Left lung (tissue), 10 donors: ENCODE measurements around the gene ADAMTS12. TPM values are rescaled to one million over a fixed set of nuclear protein-coding genes. Genes with fewer than 3 reads are reported as not detected.

Experiments used
- ATAC-seq: fragments of 200-7000 bp; cut with Tn5 transposase; one replicate; pipeline ENCODE4 v1.9.1; 2020; ENCODE audit warnings: moderate library complexity
- DNase-seq, 4 donors: peaks; one replicate each; pipeline ENCODE4 v3.0.0-alpha.2; 2013 to 2020
- H3K27ac ChIP-seq, 2 donors: fragments of 200-600 bp; sonication (generic) in 1 of 2; one replicate each; pipeline versions ENCODE4 v1.5.0 to v1.8.0; 2020 to 2021
- H3K27me3 ChIP-seq, 2 donors: fragments of 200-600 bp; sonication (generic) in 1 of 2; one replicate each; pipeline versions ENCODE4 v1.5.0 to v1.8.0; 2020 to 2021
- H3K36me3 ChIP-seq, 2 donors: fragments of 200-600 bp; sonication (generic) in 1 of 2; one replicate each; pipeline versions ENCODE4 v1.5.0 to v1.8.0; 2020 to 2021
- H3K4me1 ChIP-seq, 2 donors: fragments of 200-600 bp; one replicate each; pipeline ENCODE4 v1.8.0; 2021
- H3K4me3 ChIP-seq, 2 donors: fragments of 200-600 bp; sonication (generic) in 1 of 2; one replicate each; pipeline versions ENCODE4 v1.5.0 to v1.8.0; 2020 to 2021; ENCODE audit warnings: mild to moderate bottlenecking in 1 of 2
- H3K9me3 ChIP-seq, 2 donors: fragments of 200-600 bp; sonication (generic) in 1 of 2; one replicate each; pipeline versions ENCODE4 v1.5.0 to v1.8.0; 2020 to 2021
- CTCF ChIP-seq, 2 donors: fragments of 200-600 bp; sonication (generic) in 1 of 2; IDR thresholded peaks; one replicate each; pipeline versions ENCODE4 v1.5.0 to v1.8.0; 2021; ENCODE audit warnings: antibody characterized with exemption in 2 of 2
- intact Hi-C, 2 donors: fragments of 100-400 bp; cut with DNase I; formaldehyde crosslinking; loops; one replicate each; pipeline versions ENCODE4 v1.11.2 to v1.14.2; 2022
- polyA plus RNA-seq, 6 donors: library from polyadenylated mRNA; unstranded; fragments of 120-200 nt; gene quantifications; one replicate each; pipeline ENCODE4 v1.2.1, GENCODE V29; 2013; ENCODE audit not compliant: insufficient read length in 6 of 6
- total RNA-seq, 2 donors: library from RNA; stranded (reverse); fragmentation: NEBNext Ultra II Directional; extraction: Animal tissue kit (Norgen Biotek cat#: 25700); gene quantifications; one replicate each; pipeline ENCODE4 v1.2.1, GENCODE V29; 2021
- donor health status: DM: no; HTN: yes; CAD: no.
- donor health status: DM: no; HTN: no; CAD: no.

The ADAMTS12 gene
- total and polyA plus RNA-seq, 8 donors = 11.6 to 59.1 (median 52.1) TPM

- no peaks in the 10 kb centered on the region for H3K36me3 ChIP-seq
- no peak for TF ChIP-seq CTCF (IDR thresholded peaks at IDR 0.05)
- H3K9me3 ChIP-seq = no peaks in the 10 kb centered on the region
- ATAC-seq = no peak
- no peak for DNase-seq
- H3K27me3 ChIP-seq = no peaks in the 10 kb centered on the region
- intact Hi-C loops = no loop called here
- H3K27ac ChIP-seq = no peak overlapping the region
- H3K4me3 ChIP-seq = no peak overlapping the region
- H3K4me1 ChIP-seq = no peaks in the 10 kb centered on the region
These were observed 34.8 kb downstream of the ADAMTS12 start for GRCh38 chr5:33857037-33857436.

GRCh38 chr5:33855396-33855795 is 36.4 kb downstream of the ADAMTS12 start:
- no peak overlapping the region for H3K4me3 ChIP-seq
- H3K4me1 ChIP-seq = no peaks in the 10 kb centered on the region
- intact Hi-C loops = no loop called here
- H3K36me3 ChIP-seq = no peaks in the 10 kb centered on the region
- ATAC-seq (no peak), DNase-seq (no peak)
- TF ChIP-seq CTCF (IDR thresholded peaks at IDR 0.05) = no peak
- H3K27me3 ChIP-seq = no peaks in the 10 kb centered on the region
- peak overlapping the region in 1 of 2 donors; percentile 20 for H3K27ac ChIP-seq
- no peaks in the 10 kb centered on the region for H3K9me3 ChIP-seq

- intact Hi-C loops = no loop called here
- Histone ChIP-seq H3K27ac (peak overlapping the region; percentile 20 to 56), H3K9me3 (no peaks in the 10 kb centered on the region), H3K4me3 (no peak overlapping the region), H3K27me3 (no peaks in the 10 kb centered on the region), H3K36me3 (no peaks in the 10 kb centered on the region), H3K4me1 (no peaks in the 10 kb centered on the region)
- ATAC-seq (no peak), DNase-seq (peak in 1 of 4 donors; percentile 9)
- TF ChIP-seq CTCF (IDR thresholded peaks at IDR 0.05) = no peak
These were observed 37.0 kb downstream of the ADAMTS12 start for GRCh38 chr5:33854733-33855151.

GRCh38 chr5:33852837-33853236 is 39.0 kb downstream of the ADAMTS12 start:
- no peaks in the 10 kb centered on the region for H3K36me3 ChIP-seq
- intact Hi-C loops = no loop called here

GRCh38 chr5:33852319-33852718 is 39.5 kb downstream of the ADAMTS12 start:
- peak overlapping the region in 1 of 2 donors; percentile 49 for H3K27ac ChIP-seq
- H3K36me3 ChIP-seq = no peaks in the 10 kb centered on the region
- no peaks in the 10 kb centered on the region for H3K9me3 ChIP-seq
- DNase-seq (peak in 1 of 4 donors; percentile 17), ATAC-seq (peak; percentile 36)
- TF ChIP-seq CTCF (IDR thresholded peaks at IDR 0.05) = no peak
- no peaks in the 10 kb centered on the region for H3K27me3 ChIP-seq
- no peaks in the 10 kb centered on the region for H3K4me1 ChIP-seq
- intact Hi-C loops = no loop called here
- no peak overlapping the region for H3K4me3 ChIP-seq

More at GRCh38 chr5:33852837-33853236, 39.0 kb downstream of the ADAMTS12 start:
- DNase-seq = no peak
- no peaks in the 10 kb centered on the region for H3K27me3 ChIP-seq
- H3K4me1 ChIP-seq = no peaks in the 10 kb centered on the region
- no peak overlapping the region for H3K4me3 ChIP-seq
- ATAC-seq = no peak
- no peaks in the 10 kb centered on the region for H3K9me3 ChIP-seq
- peak overlapping the region in 1 of 2 donors; percentile 49 for H3K27ac ChIP-seq
- TF ChIP-seq CTCF (IDR thresholded peaks at IDR 0.05) = no peak
